ENCODE results near the gene COPG2. TPM values are rescaled to one million over a fixed set of nuclear protein-coding genes. Genes with fewer than 3 reads are reported as not detected.

COPG2 gene
- total and polyA plus RNA-seq, 2 of the 4 experiments (the other 2 are of a cell fraction) = 18.1 to 50.0 TPM

GRCh38 chr7:130611218-130611617, 57.3 kb downstream of the COPG2 start:
- no peak for ATAC-seq (ENCODE audit: low read depth)
- Histone ChIP-seq H3K4me1 (ENCODE audit: control insufficient read depth, insufficient read depth, low read length) (no peaks in the 10 kb centered on the region), H3K27me3 (ENCODE audit: control insufficient read depth, insufficient read depth, low read length) (no peaks in the 10 kb centered on the region), H3K79me1 (ENCODE audit: low read depth in 1 of 2, low read length in 2 of 2) (no peaks in the 10 kb centered on the region), H2AK9ac (replicated peaks; ENCODE audit: low read depth, low read length, poor library complexity) (no peak overlapping the region), H3K4me3 (ENCODE audit: insufficient read depth, low read depth, low read length) (no peak overlapping the region), H4K91ac (ENCODE audit: insufficient read depth, low read depth, low read length) (no peak overlapping the region), H2BK5ac (ENCODE audit: low read depth, low read length, poor library complexity, severe bottlenecking) (no peak overlapping the region), H3K23ac (ENCODE audit: low read depth, low read length) (no peak overlapping the region), H2AFZ (replicated peaks; ENCODE audit: low read length, poor library complexity) (no peak overlapping the region), H3K27ac (ENCODE audit: insufficient read depth, low read length) (no peak overlapping the region), H3K9me3 (ENCODE audit: control insufficient read depth, insufficient read depth, low read length) (no peaks in the 10 kb centered on the region), H2BK20ac (ENCODE audit: low read depth, low read length) (no peak overlapping the region), H4K20me1 (ENCODE audit: insufficient read depth, low read length) (no peaks in the 10 kb centered on the region), H3K9ac (ENCODE audit: low read depth, low read length) (no peak overlapping the region), H3K4me2 (ENCODE audit: low read depth, low read length) (no peak overlapping the region), H3K9me1 (ENCODE audit: insufficient read depth, low read length) (no peaks in the 10 kb centered on the region), H4K5ac (ENCODE audit: low read depth, low read length) (no peak overlapping the region), H3K4ac (ENCODE audit: low read depth, low read length) (no peak overlapping the region), H2BK120ac (ENCODE audit: low read depth, low read length) (no peak overlapping the region), H3K14ac (replicated peaks; ENCODE audit: low read depth, low read length) (no peak overlapping the region), H3K18ac (ENCODE audit: low read depth, low read length) (no peak overlapping the region), H3K56ac (ENCODE audit: extremely low read depth, insufficient read depth, low read length) (no peak overlapping the region), H2BK15ac (ENCODE audit: low read depth, low read length) (no peak overlapping the region), H2AK5ac (ENCODE audit: low read depth, low read length) (no peak overlapping the region), H3K36me3 (ENCODE audit: control insufficient read depth, insufficient read depth, low read length) (peaks cover 7% of the 10 kb centered on the region), H4K8ac (ENCODE audit: low read depth in 2 of 2, low read length in 2 of 2) (no peak overlapping the region)
- DNase-seq = no peak
- ChIA-PET CTCF (interaction anchor here (1.4 kb wide), 1 partner anchor 9 kb away, joined by 5 read pairs; no protein-coding TSS in a partner anchor), POLR2A (ENCODE audit: unreplicated experiment) (no interaction called here)
- TF ChIP-seq NFE2L2 (IDR thresholded peaks at IDR 0.05; ENCODE audit: low read depth, low read length) (no peak), POLR2A (IDR thresholded peaks at IDR 0.05; ENCODE audit: low read depth, low read length) (no peak), MAZ (IDR thresholded peaks at IDR 0.05; ENCODE audit: borderline replicate concordance, low read depth, low read length) (no peak), CHD1 (IDR thresholded peaks at IDR 0.05; ENCODE audit: low read depth, low read length) (no peak), MAFK (IDR thresholded peaks at IDR 0.05; ENCODE audit: low read depth, low read length) (no peak), ELK1 (IDR thresholded peaks at IDR 0.05; ENCODE audit: borderline replicate concordance, low read depth, low read length) (no peak), RAD21 (IDR thresholded peaks at IDR 0.05; ENCODE audit: low read length) (no peak), CEBPB (IDR thresholded peaks at IDR 0.05; ENCODE audit: low read depth, low read length) (no peak), CTCF (conservative IDR thresholded peaks at IDR 0.05; ENCODE audit: low read depth, low read length) (no peak), RFX5 (IDR thresholded peaks at IDR 0.05; ENCODE audit: low read depth, low read length) (no peak), FOS (IDR thresholded peaks at IDR 0.05; ENCODE audit: low read depth, low read length) (no peak), RCOR1 (IDR thresholded peaks at IDR 0.05; ENCODE audit: insufficient replicate concordance, low read length) (no peak), USF2 (IDR thresholded peaks at IDR 0.05; ENCODE audit: low read depth, low read length) (no peak), MXI1 (IDR thresholded peaks at IDR 0.05; ENCODE audit: borderline replicate concordance, low read depth, low read length) (no peak), SMC3 (IDR thresholded peaks at IDR 0.05; ENCODE audit: low read depth, low read length) (no peak), BHLHE40 (IDR thresholded peaks at IDR 0.05; ENCODE audit: low read depth, low read length) (no peak)
- dilution Hi-C loops (cut with HindIII; ENCODE audit: low sequenced_read_pairs, unreplicated experiment) (no loop called here), in situ Hi-C loops (cut with MboI; ENCODE audit: low sequenced_read_pairs) (no loop called here), intact Hi-C loops (cut with micrococcal nuclease) (loop anchor here (5.0 kb wide), 1 partner anchor 101 kb away; no protein-coding TSS in a partner anchor)
- WGBS, 2 experiments (ENCODE audit: extremely low coverage in 2 of 2, insufficient read length in 1 of 2) = 20% methylated on average over 1 of the region's 4 CpGs; no CpG with 5 or more reads in 1 of the 2 experiments
- no TSS peak for BruUV-seq (replicated peaks)
